PC-9 (cell line): Measurements from ENCODE around the gene ITGA4.

Experiments
- EZH2 ChIP-seq: fragments of 200-600 bp; sonication (generic); IDR thresholded peaks from 2 replicates; pipeline ENCODE4 v1.8.0; 2017; ENCODE audit warnings: antibody characterized with exemption, low read depth
- TF ChIP-seq, protein P1 (sequence below): fragments of 200-600 bp; sonication (generic); conservative IDR thresholded peaks from 2 replicates; pipeline ENCODE4 v1.6.1; 2017; ENCODE audit warnings: mixed run types, antibody characterized with exemption, mild to moderate bottlenecking, moderate library complexity

DNA sequence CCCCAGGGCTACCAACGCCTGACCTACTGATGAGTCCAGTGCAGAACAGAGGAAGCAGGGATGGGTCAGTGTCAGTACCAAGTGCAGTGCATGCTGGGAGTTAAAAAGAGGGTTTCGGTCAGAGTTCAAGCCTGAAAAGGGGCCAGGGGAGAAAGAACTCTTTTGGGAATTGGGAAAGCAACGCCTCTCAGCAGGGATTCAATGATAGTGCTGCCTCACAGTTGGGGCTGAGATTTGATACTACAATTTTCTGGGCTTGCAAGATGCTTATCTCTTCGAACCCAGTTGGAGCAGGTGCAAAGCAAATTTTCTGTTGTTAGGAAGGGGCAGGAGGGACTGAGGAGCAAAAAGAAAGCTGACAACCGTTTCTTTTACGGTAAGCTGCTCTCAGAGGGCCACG, 117.1 kb downstream of the ITGA4 start:
- TF ChIP-seq, protein P1, sequence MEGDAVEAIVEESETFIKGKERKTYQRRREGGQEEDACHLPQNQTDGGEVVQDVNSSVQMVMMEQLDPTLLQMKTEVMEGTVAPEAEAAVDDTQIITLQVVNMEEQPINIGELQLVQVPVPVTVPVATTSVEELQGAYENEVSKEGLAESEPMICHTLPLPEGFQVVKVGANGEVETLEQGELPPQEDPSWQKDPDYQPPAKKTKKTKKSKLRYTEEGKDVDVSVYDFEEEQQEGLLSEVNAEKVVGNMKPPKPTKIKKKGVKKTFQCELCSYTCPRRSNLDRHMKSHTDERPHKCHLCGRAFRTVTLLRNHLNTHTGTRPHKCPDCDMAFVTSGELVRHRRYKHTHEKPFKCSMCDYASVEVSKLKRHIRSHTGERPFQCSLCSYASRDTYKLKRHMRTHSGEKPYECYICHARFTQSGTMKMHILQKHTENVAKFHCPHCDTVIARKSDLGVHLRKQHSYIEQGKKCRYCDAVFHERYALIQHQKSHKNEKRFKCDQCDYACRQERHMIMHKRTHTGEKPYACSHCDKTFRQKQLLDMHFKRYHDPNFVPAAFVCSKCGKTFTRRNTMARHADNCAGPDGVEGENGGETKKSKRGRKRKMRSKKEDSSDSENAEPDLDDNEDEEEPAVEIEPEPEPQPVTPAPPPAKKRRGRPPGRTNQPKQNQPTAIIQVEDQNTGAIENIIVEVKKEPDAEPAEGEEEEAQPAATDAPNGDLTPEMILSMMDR = no peak
- no peak for TF ChIP-seq EZH2
